ENCODE data around the gene DSTYK.

DNA sequence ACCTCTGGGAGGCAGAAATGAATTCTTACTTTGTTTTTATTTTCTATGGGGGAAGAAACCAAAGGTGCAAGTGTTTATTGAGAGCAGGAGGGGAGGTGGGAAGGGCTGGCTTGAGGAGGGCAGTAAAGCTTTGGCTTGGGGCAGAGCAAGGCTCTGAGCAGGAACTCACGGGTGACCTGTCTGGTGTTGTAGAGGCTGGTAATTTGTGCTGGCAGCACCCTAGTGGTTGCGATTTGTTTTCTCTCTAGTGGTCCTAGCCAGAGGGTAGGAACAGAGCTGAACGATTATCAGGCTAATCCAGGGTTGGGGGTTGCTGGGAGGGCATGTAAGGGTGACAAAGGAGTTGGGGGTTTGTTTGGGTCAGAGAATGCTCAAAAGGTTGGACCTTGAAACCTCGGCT, 32.9 kb upstream of the DSTYK start:
- TF ChIP-seq EP300 (IDR thresholded peaks at IDR 0.05) (no peak), POLR2A (IDR thresholded peaks at IDR 0.05) (no peak)
- TF ChIP-seq, protein P1, sequence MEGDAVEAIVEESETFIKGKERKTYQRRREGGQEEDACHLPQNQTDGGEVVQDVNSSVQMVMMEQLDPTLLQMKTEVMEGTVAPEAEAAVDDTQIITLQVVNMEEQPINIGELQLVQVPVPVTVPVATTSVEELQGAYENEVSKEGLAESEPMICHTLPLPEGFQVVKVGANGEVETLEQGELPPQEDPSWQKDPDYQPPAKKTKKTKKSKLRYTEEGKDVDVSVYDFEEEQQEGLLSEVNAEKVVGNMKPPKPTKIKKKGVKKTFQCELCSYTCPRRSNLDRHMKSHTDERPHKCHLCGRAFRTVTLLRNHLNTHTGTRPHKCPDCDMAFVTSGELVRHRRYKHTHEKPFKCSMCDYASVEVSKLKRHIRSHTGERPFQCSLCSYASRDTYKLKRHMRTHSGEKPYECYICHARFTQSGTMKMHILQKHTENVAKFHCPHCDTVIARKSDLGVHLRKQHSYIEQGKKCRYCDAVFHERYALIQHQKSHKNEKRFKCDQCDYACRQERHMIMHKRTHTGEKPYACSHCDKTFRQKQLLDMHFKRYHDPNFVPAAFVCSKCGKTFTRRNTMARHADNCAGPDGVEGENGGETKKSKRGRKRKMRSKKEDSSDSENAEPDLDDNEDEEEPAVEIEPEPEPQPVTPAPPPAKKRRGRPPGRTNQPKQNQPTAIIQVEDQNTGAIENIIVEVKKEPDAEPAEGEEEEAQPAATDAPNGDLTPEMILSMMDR (IDR thresholded peaks at IDR 0.05) = no peak
